ENCODE results near the gene PEX14. TPM values are rescaled to one million over a fixed set of nuclear protein-coding genes. Genes with fewer than 3 reads are reported as not detected.

Gene PEX14
- total RNA-seq, 1 experiment from 2014 or later, result 14.0 TPM

- peak; percentile 76 for DNase-seq (ENCODE audit: low spot score)
Observed at GRCh38 chr1:10679496-10680220, 204.9 kb downstream of the PEX14 start.

Other genes with a start within 250 kb of the PEX14 start
- 119 and 198 TPM in 2 replicates for gene PGD, start 75.9 kb upstream of the PEX14 start, total RNA-seq (2014; rRNA removed; shearing (Covaris generic))
- gene CENPS, start 44.5 kb upstream of the PEX14 start, total RNA-seq (2014; rRNA removed; shearing (Covaris generic)), result 24.5 and 31.4 TPM in 2 replicates
- 0.41 TPM in 1 of 2 replicates, not detected in the other for gene CORT, start 24.9 kb upstream of the PEX14 start, total RNA-seq (2014; rRNA removed; shearing (Covaris generic))
- 28.8 and 36.8 TPM in 2 replicates for gene DFFA, start 2.4 kb upstream of the PEX14 start, total RNA-seq (2014; rRNA removed; shearing (Covaris generic))

All from H4 (cell line).